ENCODE data around the gene GAS2L2. TPM values are rescaled to one million over a fixed set of nuclear protein-coding genes. Genes with fewer than 3 reads are reported as not detected.

GAS2L2 gene
- total and polyA plus RNA-seq, 2 of the 8 experiments (the other 6 are each of a cell fraction or from before 2014, with no cell fraction given), result 0.09 to 0.13 TPM

DNA sequence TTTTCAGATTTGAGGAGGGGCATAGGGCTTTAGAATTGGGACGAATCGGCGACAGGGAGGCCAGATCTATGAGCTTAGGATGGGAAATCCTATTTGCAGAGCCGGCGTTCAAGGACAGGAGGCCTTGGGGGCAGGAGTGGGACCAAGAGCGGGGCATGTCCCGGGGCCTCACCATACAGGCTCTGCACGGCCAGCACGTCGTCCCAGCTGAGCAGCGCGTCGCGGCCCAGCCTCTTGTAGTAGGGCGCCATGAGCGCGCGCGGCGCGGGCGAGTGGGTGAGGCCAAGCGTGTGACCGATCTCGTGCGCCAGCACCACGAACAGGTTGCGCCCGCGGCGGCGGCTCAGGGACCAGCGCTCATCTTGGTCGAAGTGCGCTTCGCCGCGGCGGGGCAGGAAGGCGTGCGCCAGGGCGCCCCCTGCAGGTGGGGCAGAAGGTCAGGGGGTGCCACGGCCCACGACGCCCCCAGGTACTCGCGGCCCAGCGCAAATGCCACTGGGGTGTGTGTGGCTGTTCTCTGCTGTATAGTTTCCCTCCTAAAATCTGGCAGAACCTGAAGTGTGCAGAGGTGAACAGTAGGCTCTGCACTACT lies 17.0 kb upstream of the GAS2L2 start (continued):
- TF ChIP-seq, protein P1, sequence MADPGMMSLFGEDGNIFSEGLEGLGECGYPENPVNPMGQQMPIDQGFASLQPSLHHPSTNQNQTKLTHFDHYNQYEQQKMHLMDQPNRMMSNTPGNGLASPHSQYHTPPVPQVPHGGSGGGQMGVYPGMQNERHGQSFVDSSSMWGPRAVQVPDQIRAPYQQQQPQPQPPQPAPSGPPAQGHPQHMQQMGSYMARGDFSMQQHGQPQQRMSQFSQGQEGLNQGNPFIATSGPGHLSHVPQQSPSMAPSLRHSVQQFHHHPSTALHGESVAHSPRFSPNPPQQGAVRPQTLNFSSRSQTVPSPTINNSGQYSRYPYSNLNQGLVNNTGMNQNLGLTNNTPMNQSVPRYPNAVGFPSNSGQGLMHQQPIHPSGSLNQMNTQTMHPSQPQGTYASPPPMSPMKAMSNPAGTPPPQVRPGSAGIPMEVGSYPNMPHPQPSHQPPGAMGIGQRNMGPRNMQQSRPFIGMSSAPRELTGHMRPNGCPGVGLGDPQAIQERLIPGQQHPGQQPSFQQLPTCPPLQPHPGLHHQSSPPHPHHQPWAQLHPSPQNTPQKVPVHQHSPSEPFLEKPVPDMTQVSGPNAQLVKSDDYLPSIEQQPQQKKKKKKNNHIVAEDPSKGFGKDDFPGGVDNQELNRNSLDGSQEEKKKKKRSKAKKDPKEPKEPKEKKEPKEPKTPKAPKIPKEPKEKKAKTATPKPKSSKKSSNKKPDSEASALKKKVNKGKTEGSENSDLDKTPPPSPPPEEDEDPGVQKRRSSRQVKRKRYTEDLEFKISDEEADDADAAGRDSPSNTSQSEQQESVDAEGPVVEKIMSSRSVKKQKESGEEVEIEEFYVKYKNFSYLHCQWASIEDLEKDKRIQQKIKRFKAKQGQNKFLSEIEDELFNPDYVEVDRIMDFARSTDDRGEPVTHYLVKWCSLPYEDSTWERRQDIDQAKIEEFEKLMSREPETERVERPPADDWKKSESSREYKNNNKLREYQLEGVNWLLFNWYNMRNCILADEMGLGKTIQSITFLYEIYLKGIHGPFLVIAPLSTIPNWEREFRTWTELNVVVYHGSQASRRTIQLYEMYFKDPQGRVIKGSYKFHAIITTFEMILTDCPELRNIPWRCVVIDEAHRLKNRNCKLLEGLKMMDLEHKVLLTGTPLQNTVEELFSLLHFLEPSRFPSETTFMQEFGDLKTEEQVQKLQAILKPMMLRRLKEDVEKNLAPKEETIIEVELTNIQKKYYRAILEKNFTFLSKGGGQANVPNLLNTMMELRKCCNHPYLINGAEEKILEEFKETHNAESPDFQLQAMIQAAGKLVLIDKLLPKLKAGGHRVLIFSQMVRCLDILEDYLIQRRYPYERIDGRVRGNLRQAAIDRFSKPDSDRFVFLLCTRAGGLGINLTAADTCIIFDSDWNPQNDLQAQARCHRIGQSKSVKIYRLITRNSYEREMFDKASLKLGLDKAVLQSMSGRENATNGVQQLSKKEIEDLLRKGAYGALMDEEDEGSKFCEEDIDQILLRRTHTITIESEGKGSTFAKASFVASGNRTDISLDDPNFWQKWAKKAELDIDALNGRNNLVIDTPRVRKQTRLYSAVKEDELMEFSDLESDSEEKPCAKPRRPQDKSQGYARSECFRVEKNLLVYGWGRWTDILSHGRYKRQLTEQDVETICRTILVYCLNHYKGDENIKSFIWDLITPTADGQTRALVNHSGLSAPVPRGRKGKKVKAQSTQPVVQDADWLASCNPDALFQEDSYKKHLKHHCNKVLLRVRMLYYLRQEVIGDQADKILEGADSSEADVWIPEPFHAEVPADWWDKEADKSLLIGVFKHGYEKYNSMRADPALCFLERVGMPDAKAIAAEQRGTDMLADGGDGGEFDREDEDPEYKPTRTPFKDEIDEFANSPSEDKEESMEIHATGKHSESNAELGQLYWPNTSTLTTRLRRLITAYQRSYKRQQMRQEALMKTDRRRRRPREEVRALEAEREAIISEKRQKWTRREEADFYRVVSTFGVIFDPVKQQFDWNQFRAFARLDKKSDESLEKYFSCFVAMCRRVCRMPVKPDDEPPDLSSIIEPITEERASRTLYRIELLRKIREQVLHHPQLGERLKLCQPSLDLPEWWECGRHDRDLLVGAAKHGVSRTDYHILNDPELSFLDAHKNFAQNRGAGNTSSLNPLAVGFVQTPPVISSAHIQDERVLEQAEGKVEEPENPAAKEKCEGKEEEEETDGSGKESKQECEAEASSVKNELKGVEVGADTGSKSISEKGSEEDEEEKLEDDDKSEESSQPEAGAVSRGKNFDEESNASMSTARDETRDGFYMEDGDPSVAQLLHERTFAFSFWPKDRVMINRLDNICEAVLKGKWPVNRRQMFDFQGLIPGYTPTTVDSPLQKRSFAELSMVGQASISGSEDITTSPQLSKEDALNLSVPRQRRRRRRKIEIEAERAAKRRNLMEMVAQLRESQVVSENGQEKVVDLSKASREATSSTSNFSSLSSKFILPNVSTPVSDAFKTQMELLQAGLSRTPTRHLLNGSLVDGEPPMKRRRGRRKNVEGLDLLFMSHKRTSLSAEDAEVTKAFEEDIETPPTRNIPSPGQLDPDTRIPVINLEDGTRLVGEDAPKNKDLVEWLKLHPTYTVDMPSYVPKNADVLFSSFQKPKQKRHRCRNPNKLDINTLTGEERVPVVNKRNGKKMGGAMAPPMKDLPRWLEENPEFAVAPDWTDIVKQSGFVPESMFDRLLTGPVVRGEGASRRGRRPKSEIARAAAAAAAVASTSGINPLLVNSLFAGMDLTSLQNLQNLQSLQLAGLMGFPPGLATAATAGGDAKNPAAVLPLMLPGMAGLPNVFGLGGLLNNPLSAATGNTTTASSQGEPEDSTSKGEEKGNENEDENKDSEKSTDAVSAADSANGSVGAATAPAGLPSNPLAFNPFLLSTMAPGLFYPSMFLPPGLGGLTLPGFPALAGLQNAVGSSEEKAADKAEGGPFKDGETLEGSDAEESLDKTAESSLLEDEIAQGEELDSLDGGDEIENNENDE (IDR thresholded peaks at IDR 0.05; ENCODE audit: insufficient replicate concordance, low read length), result no peak
- TF ChIP-seq, protein P2, sequence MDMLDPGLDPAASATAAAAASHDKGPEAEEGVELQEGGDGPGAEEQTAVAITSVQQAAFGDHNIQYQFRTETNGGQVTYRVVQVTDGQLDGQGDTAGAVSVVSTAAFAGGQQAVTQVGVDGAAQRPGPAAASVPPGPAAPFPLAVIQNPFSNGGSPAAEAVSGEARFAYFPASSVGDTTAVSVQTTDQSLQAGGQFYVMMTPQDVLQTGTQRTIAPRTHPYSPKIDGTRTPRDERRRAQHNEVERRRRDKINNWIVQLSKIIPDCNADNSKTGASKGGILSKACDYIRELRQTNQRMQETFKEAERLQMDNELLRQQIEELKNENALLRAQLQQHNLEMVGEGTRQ (IDR thresholded peaks at IDR 0.05; ENCODE audit: low read length), result no peak
- no peak for TF ChIP-seq NRF1 (IDR thresholded peaks at IDR 0.05; ENCODE audit: low read depth, low read length)
- TF ChIP-seq KDM1A (IDR thresholded peaks at IDR 0.05; ENCODE audit: borderline replicate concordance, low read length), result peak; percentile 83
- TF ChIP-seq SUZ12 (IDR thresholded peaks at IDR 0.05; ENCODE audit: low read length), result no peak
- TF ChIP-seq TAF7 (optimal IDR thresholded peaks at IDR 0.05; ENCODE audit: borderline replicate concordance, low read depth, low read length), result no peak
- TF ChIP-seq POLR2A (IDR thresholded peaks at IDR 0.05; ENCODE audit: control extremely low read depth in 1 of 2, low read depth in 2 of 2, low read length in 2 of 2), result no peak
